Parathyroid adenoma (tissue), 2 donors: Measurements from ENCODE around the gene KATNA1.

ENCODE experiments used
- H2AFZ ChIP-seq: fragments of 300-600 bp; sonication (generic); one replicate; pipeline ENCODE4 v1.7.0; 2017; ENCODE audit warnings: antibody characterized with exemption, mild to moderate bottlenecking
- H3K27ac ChIP-seq: fragments of 300-600 bp; sonication (generic); one replicate; pipeline ENCODE4 v1.7.0; 2017
- H3K27me3 ChIP-seq: fragments of 300-600 bp; sonication (generic); one replicate; pipeline ENCODE4 v1.7.0; 2017; ENCODE audit warnings: low read length; ENCODE audit not compliant: control insufficient read depth, insufficient read depth
- H3K36me3 ChIP-seq: fragments of 300-600 bp; sonication (generic); one replicate; pipeline ENCODE4 v1.7.0; 2017; ENCODE audit warnings: low read length; ENCODE audit not compliant: control insufficient read depth, insufficient read depth
- H3K4me1 ChIP-seq: fragments of 300-600 bp; sonication (generic); one replicate; pipeline ENCODE4 v1.7.0; 2017; ENCODE audit warnings: control low read depth
- H3K4me2 ChIP-seq: fragments of 300-600 bp; sonication (generic); one replicate; pipeline ENCODE4 v1.7.0; 2017; ENCODE audit warnings: low read length
- H3K4me3 ChIP-seq: fragments of 300-600 bp; sonication (generic); one replicate; pipeline ENCODE4 v1.7.0; 2017; ENCODE audit warnings: low read depth, low read length
- H3K79me2 ChIP-seq: fragments of 300-600 bp; sonication (generic); one replicate; pipeline ENCODE4 v1.7.0; 2017; ENCODE audit warnings: control low read depth
- H3K9ac ChIP-seq: fragments of 300-600 bp; sonication (generic); one replicate; pipeline ENCODE4 v1.7.0; 2017; ENCODE audit warnings: mild to moderate bottlenecking
- H3K9me3 ChIP-seq: fragments of 300-600 bp; sonication (generic); one replicate; pipeline ENCODE4 v1.7.0; 2017; ENCODE audit warnings: low read length; ENCODE audit not compliant: control insufficient read depth
- TF ChIP-seq, protein P1 (sequence below): fragments of 300-600 bp; sonication (generic); IDR thresholded peaks from one replicate; pipeline ENCODE4 v1.7.0; 2017; ENCODE audit warnings: antibody characterized with exemption, mild to moderate bottlenecking
- donor health status: primary hyperparathyroidism.

The KATNA1 gene

DNA sequence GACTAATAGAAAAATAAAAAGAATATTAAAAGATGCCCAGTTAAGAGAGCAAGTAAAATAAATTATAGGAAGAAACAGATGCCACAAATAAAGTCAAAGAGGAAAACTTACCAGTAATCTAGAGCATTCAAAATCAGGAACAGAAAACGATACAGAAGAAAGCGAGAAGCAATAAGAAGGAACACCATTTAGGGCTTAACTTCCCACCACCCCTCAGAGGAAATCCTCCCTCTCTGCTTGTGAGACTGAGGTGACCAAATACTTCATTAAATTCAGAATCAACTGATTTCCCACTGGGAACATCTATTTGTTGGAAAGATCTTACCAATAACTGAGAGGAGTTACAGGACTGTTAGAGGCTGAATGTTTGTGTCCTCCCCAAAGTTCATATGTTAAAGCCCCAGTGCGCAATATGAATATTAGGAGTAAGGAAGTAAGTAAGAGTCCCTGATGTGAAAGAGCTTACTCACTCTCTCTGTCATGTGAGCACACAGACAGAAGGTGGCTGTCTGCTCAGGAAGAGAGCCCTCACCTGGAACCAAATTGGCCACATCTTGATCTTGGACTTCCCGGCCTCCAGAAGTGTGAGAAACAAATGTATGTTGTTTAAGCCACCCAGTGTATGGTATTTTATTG is 19.5 kb downstream of the KATNA1 start:
- Histone ChIP-seq H3K27ac (no peak overlapping the region), H3K4me2 (no peak overlapping the region), H3K9ac (no peak overlapping the region), H3K79me2 (peaks cover 2% of the 10 kb centered on the region), H3K4me1 (no peaks in the 10 kb centered on the region), H2AFZ (no peak overlapping the region), H3K27me3 (no peaks in the 10 kb centered on the region), H3K4me3 (no peak overlapping the region), H3K9me3 (no peaks in the 10 kb centered on the region), H3K36me3 (no peaks in the 10 kb centered on the region)
- TF ChIP-seq, protein P1, sequence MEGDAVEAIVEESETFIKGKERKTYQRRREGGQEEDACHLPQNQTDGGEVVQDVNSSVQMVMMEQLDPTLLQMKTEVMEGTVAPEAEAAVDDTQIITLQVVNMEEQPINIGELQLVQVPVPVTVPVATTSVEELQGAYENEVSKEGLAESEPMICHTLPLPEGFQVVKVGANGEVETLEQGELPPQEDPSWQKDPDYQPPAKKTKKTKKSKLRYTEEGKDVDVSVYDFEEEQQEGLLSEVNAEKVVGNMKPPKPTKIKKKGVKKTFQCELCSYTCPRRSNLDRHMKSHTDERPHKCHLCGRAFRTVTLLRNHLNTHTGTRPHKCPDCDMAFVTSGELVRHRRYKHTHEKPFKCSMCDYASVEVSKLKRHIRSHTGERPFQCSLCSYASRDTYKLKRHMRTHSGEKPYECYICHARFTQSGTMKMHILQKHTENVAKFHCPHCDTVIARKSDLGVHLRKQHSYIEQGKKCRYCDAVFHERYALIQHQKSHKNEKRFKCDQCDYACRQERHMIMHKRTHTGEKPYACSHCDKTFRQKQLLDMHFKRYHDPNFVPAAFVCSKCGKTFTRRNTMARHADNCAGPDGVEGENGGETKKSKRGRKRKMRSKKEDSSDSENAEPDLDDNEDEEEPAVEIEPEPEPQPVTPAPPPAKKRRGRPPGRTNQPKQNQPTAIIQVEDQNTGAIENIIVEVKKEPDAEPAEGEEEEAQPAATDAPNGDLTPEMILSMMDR: no peak

DNA sequence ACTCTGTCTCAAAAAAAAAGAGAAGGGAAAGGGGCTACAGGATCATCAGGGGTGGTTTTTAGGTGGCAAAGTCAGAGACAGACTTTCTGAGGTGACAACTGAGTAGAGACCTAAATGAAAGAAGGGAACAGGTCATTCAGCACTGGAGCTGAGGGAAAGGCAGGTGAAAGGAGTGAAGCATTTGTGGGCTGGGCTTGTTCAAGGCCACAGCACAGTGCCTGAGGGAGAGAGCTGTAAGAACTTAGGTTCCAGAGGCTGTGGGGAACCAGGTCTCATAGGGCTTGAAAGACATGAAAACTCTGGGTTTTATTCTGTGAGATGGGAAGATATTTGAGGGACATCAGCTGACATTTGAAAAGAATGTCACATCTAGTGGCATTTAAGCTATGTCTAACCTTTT is 20.8 kb downstream of the KATNA1 start:
- Histone ChIP-seq H3K9me3 (no peaks in the 10 kb centered on the region), H3K4me3 (no peak overlapping the region), H3K79me2 (peaks cover 2% of the 10 kb centered on the region), H3K27ac (no peak overlapping the region), H3K4me1 (no peaks in the 10 kb centered on the region), H3K36me3 (no peaks in the 10 kb centered on the region), H3K9ac (no peak overlapping the region), H3K27me3 (no peaks in the 10 kb centered on the region), H2AFZ (no peak overlapping the region), H3K4me2 (no peak overlapping the region)
- TF ChIP-seq, protein P1: no peak

DNA sequence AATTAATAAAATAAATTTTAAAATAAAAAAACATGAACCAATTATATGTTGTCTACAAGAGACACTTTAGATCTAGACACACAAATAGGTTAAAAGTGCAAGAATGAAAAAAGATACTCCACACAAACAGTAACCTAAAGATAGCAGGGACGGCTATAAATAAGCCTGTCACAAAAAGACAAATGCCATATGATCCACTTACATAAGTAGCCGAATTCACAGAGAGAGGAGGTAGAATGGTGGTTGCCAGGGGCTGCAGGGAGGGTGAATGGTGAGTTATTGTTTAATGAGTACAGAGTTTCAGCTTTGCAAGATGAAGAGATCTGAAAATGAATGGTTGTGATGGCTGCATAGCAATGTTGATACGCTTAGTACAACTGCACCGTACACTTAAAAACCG is 32.7 kb downstream of the KATNA1 start:
- Histone ChIP-seq H3K27ac (no peak overlapping the region), H3K4me3 (no peak overlapping the region), H3K27me3 (no peaks in the 10 kb centered on the region), H3K4me1 (no peaks in the 10 kb centered on the region), H3K9ac (no peak overlapping the region), H3K9me3 (no peaks in the 10 kb centered on the region), H2AFZ (no peak overlapping the region), H3K36me3 (no peaks in the 10 kb centered on the region), H3K79me2 (peaks cover 3% of the 10 kb centered on the region), H3K4me2 (no peak overlapping the region)
- TF ChIP-seq, protein P1: no peak

DNA sequence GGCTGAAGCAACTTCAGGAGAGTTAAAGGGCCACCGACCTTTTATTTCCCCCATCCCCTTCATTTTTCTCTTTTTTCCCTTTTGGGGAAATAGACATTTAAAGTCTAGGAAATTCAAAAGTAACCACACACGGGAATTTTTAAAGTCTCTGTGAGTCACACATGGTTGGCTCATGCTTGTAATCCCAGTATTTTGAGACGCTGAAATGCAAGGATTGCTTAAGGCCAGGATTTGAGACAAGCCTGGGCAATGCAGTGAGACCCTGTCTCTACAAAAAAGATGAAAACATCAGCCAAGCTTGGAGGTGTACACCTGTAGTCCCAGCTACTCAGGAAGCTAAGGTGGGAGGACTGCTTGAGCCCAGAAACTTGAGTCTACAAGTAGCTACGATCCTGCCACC is 34.2 kb downstream of the KATNA1 start:
- TF ChIP-seq, protein P1: no peak
- no peaks in the 10 kb centered on the region for H3K4me1 ChIP-seq
- no peak overlapping the region for H3K4me2 ChIP-seq
- H3K9ac ChIP-seq: no peak overlapping the region
- H3K27ac ChIP-seq: no peak overlapping the region
- no peak overlapping the region for H2AFZ ChIP-seq
- H3K4me3 ChIP-seq: no peak overlapping the region
- no peaks in the 10 kb centered on the region for H3K27me3 ChIP-seq
- H3K9me3 ChIP-seq: no peaks in the 10 kb centered on the region
- no peaks in the 10 kb centered on the region for H3K36me3 ChIP-seq
- H3K79me2 ChIP-seq: peaks cover 3% of the 10 kb centered on the region

DNA sequence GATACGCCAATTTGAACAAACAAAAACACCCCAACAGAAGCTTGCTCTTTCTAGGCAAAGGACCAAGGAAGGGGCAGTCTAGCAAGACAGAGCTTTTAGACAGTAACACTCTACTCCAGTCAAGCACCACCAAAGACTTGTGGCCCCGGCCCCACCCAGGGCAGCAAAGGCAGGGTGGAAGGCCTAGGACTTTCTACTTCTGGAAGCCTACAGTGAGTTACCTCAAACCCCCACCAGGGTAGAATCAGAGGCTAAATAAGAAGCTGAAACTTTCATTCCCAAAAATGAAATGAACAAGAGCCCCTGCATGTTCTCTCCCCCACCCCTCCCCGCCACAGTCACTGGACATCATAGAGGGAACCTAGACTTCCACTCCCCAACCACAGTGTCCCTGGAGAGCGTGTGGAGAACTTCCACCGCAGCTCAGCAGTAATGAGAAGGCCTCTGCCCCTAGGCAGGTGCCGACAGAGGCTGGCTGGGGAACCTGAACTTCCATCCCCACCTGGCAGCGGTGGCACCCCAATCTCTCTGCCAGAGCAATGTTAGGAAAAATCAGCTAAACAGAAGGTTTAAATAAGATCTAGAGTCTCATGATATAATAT is 40.0 kb downstream of the KATNA1 start:
- TF ChIP-seq, protein P1: no peak
- Histone ChIP-seq H3K4me1 (no peaks in the 10 kb centered on the region), H3K4me2 (no peak overlapping the region)

More for the DNA sequence above, 40.0 kb downstream of the KATNA1 start:
- no peak overlapping the region for H3K4me3 ChIP-seq
- H3K9ac ChIP-seq: no peak overlapping the region
- no peak overlapping the region for H3K27ac ChIP-seq
- H3K27me3 ChIP-seq: no peaks in the 10 kb centered on the region
- H3K79me2 ChIP-seq: no peaks in the 10 kb centered on the region
- no peaks in the 10 kb centered on the region for H3K36me3 ChIP-seq
- no peaks in the 10 kb centered on the region for H3K9me3 ChIP-seq
- H2AFZ ChIP-seq: no peak overlapping the region
